Tongue (tissue), 2 donors: ENCODE results near the gene XIAP. TPM values are rescaled to one million over a fixed set of nuclear protein-coding genes. Genes with fewer than 3 reads are reported as not detected.
"Not testable (repeated sequence)": the region's sequence is repeated elsewhere in the genome, so short reads cannot be mapped to it uniquely, and the experiment has no call there.

ENCODE experiments used
- DNase-seq: peaks from one replicate; pipeline ENCODE4 v3.0.0-alpha.2; 2015
- total RNA-seq: library from RNA; depleted of rRNA; stranded (reverse); fragments of >200 nt; gene quantifications from one replicate; pipeline ENCODE4 v1.2.3, GENCODE V29; 2014

XIAP gene
- total RNA-seq, 1 donor from 2014 or later: 64.6 TPM

GRCh38 chrX:123876844-123877243 lies 17.0 kb downstream of the XIAP start:
- DNase-seq: no peak

DNA sequence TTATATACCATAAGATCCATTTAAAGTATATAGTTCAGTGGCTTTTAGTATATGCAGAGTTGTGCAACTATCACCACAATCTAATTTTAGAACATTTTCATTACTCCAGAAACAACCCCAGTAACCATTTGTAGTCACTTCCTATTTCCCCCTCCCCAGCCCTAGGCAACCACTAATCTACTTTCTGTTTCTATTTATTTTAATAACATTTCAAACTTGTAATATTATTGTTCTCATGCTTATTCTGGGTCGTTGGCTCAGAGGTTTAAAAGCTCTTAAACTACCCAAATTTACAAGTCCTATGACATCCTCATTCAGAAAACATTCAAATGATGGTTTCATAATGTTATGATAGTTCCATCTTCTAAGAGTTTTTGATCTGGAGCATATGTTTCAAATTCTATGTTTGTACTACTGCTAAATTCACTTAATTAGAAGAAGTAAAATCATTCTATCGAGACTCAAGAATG lies 18.4 kb downstream of the XIAP start:
- DNase-seq: no peak

DNA sequence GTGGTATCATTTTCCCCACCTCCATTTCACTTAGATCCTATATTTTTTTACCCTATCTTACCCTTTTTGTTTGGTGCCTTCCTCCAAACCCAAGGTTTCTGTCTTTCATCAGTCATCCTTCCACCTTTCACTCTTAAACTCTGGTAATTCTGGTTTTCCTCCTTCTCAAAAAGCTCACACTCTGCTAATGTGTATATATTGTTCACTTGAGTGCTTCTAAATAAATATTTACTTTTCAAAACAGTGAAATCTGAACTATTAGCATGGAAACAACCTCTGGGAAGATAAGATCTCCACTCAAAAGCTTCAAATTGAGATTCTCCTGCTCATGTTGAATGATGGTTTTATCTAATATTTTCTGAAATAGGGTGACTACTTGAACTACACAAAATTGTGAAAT lies 21.5 kb downstream of the XIAP start:
- no peak for DNase-seq

DNA sequence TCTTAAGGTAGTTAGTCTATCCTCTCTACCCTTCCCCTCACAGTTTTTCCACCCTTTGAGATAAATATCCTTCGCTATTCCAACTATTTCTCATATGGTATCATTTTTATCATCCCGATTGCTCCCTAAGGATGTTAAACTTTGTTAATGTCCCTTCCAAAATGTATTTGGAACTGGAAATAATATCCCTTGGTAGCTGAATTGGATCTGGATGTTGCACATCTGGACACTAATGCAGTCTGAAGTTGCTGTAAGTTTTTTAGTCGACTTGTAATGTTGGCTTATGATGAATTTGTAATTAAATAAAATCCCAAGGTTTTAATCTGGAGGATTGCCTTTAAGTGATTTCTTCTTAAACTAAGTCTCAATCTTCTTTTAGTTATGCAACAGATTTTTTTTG lies 22.5 kb downstream of the XIAP start:
- no peak for DNase-seq

DNA sequence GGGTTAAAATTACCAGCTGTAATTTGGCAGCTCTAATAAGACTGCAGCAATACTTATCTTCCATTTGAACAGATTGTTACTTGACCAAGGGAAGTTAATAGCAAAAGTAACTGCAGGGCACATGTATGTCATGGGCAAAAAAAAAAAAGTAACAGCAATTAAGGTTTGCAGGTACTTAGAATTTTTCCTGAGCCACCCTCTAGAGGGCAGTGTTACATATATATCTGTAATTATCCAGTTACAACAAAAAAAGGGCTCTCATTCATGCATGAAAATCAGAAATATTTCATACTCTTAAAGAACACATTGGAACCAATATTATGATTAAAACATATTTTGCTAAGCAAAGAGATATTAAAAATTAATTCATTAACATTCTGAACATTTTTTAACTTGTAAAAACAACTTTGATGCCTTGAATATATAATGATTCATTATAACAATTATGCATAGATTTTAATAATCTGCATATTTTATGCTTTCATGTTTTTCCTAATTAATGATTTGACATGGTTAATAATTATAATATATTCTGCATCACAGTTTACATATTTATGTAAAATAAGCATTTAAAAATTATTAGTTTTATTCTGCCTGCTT lies 25.1 kb downstream of the XIAP start:
- DNase-seq: peak; percentile 52

- no peak for DNase-seq
These were observed 39.8 kb downstream of the XIAP start for GRCh38 chrX:123899701-123900100.

GRCh38 chrX:123903261-123903660 lies 43.4 kb downstream of the XIAP start:
- DNase-seq: not testable (repeated sequence)

GRCh38 chrX:123905332-123905731 lies 45.5 kb downstream of the XIAP start:
- no peak for DNase-seq

DNA sequence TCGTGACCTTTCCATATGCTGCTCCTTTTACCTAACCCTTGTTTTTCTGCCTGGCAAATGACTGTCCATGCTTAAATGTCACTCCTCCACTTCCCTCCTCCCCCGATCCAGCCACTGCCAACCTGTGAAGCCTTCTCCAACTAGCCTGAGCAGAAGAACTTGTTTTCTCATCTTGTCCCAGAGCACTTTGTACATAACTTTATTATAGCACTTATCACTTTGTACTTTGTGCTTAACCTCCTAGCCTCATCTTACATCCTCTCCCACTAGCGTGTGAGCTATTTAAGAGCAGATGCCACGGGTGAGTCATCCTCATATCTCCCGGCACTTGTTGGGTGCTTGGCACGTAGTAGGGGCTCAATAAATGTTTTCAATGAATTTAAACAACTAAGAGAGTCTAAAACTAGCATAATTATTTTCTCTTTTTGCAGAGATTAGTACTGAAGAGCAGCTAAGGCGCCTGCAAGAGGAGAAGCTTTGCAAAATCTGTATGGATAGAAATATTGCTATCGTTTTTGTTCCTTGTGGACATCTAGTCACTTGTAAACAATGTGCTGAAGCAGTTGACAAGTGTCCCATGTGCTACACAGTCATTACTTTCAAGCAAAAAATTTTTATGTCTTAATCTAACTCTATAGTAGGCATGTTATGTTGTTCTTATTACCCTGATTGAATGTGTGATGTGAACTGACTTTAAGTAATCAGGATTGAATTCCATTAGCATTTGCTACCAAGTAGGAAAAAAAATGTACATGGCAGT lies 46.9 kb downstream of the XIAP start:
- DNase-seq: no peak

GRCh38 chrX:123909523-123909922 lies 49.7 kb downstream of the XIAP start:
- DNase-seq: no peak

- DNase-seq: no peak
These were observed 57.2 kb downstream of the XIAP start for GRCh38 chrX:123917069-123917468.

- peak; percentile 22 for DNase-seq
These were observed 58.4 kb downstream of the XIAP start for GRCh38 chrX:123918106-123918721.

GRCh38 chrX:123920105-123920785 lies 60.4 kb downstream of the XIAP start:
- no peak for DNase-seq

DNA sequence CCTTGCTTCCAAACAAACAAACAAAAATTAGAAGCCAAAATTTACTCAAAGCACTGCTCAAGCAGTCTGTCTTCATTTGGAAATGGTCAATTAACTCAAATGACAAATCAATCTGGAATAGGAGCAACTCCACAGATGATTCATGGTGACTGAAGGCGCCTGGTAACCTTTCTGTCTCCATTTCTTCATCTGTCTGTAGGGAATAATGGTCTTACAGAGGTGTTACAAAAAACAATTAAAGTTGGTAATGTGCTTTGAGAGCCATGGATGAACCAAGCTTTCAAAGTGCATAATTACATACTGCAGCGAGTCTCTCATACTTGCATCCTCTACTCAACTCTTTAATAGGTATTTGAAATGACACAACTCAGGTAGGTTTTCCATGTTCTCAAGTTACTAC lies 63.4 kb downstream of the XIAP start:
- no peak for DNase-seq

DNA sequence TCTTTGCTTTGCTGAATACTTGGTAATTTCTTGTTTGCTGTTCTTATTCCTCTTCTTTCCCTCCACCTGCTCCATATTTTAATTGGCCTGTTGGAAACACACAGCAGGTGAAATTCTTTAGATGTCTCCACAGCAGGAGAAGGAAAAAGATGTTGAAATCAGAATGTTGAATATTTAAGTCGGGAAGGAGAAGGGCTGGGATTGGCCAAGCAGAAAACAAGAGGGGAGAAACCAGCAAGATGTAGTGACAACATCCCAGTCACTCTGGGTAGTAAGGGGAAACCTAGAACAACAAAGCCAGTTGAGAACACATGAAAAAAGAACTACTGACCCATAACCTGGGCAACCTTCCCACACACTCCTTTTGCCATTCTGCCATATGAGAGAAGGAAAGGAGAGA lies 64.3 kb downstream of the XIAP start:
- no peak for DNase-seq

DNA sequence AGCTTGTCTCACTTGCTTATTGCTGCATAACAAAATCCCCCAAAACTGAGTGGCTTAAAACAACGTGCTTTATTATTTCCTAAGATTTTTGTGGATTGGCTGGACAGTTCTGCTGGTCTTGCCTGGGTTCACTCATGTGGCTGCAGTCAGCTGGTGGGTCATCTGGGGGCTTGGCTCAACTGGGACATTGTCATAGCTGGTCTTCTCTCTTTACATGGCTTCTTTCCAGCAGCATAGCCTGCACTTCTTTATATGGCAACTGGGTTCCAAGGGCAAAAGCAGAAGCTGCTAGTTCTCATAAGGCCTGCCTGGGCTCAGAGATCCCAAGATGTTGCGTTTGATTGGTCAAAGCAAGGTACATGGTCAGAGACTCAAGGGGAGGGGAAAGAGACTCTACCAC lies 68.0 kb downstream of the XIAP start:
- no peak for DNase-seq

- not testable (repeated sequence) for DNase-seq
These were observed 72.2 kb downstream of the XIAP start for GRCh38 chrX:123932055-123932454.

DNA sequence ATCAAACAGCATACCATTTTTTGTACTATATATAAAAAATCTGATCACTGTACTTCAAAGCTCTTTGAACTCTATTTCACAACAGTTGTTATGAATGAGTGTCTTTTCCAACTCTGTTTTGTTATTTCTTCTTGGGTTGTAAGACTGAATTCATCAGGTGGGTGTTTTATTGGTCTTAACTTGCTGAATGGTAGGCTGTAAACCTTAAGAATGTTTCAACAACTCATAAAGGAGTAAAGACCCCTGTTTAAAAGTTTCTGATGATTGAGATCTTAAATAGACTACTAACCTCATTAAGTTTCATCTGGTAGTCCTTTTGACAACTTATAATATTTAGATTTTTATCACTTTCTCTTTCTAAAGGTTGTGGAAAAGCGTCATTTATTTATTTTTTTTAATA lies 83.2 kb downstream of the XIAP start:
- DNase-seq: no peak

DNA sequence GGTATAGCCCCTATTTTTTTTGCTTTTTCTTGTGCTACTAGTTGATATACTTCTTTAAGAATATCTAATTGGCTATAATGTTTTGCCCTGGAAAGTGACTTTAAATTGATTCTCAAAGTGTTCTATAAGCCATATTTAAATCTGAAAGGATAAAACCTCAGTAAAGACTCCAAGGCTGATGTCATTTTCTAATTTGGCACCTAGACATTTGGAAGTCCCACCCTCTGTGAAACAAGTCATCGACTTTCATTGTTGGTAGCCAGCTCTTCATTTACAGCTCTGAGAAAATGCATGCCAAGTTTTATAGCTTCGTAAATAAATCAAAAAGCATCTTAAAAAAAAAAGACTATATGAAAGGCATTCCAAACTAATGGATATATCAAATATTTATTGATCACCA lies 83.6 kb downstream of the XIAP start:
- DNase-seq: no peak

DNA sequence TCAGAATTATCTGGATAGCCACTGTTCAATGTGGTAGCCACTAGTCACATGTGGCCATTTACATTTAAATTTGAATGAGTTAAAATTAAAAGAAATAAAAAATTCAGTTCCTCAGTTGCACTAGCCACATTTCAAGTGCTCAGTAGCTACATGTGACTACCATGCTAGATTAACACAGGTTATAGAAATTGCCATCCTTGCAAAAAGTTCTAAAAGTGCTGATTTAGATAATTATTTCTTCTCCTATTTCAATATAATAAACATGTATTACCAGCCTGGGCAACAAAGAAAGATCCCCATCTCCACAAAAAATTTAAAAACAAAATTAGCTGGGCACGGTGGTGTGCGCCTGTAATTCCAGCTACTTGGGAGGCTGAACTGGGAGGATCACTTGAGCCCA lies 90.0 kb downstream of the XIAP start:
- no peak for DNase-seq

DNA sequence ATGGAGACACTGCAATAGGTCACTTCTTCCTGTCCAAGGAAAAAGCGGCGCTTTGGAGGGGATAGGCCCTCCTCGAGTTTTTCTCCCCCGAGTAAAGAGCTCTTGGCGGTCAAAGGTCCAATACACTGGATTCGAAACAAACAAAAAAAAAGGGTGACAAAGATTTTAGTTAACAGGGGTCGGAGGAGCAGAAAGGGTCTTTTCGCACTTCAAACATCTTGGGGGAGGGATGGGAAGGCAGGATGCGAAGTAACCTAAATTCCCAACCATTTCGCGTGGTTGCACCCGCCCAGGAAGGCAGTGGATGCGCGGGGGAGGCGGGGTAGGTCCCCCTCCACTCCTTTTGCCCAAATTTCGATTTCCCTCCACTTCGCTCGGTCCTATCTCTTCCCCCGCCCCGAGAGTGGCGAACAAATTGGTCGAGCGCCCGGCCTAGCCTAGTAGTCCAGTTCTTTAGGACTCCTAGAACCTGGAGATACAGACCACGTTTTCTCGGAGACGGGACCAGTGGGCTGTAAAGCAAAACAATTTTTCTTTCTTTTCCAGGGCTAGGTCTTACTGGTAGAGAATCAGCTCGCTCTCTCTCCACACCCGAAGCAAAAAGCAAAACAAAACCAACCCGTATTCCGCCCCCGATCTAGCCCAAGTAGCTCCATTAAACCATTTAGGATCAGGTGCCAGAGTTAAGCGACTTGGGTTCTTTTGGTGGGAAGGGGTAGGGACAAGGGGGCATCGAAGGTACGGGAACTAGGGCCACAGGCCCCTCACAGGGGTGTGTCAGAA lies 99.6 kb downstream of the XIAP start:
- DNase-seq: peak; percentile 47

- no peak for DNase-seq
These were observed 101.1 kb downstream of the XIAP start for GRCh38 chrX:123960956-123961267.
